Neural progenitor cell (in vitro differentiated cells): ENCODE results near the gene MEG3. TPM values are rescaled to one million over a fixed set of nuclear protein-coding genes. Genes with fewer than 3 reads are reported as not detected.
A peak's percentile ranks its signal among the peaks of the same experiment; 100 is the strongest.

ENCODE experiments used
- DNase-seq: peaks from one replicate; pipeline ENCODE4 v3.0.0-alpha.2; 2016; ENCODE audit warnings: low spot score
- H2AFZ ChIP-seq: fragments of 200-600 bp; sonication (generic); replicated peaks from 2 replicates; pipeline ENCODE4 v1.6.1; 2016; ENCODE audit warnings: antibody characterized with exemption
- H3F3A ChIP-seq: fragments of 200-600 bp; sonication (generic); 2 replicates; pipeline ENCODE4 v1.6.1; 2016; ENCODE audit warnings: antibody characterized with exemption, low read depth
- H3K27ac ChIP-seq: fragments of 200-600 bp; sonication (generic); 2 replicates; pipeline ENCODE4 v1.5.1; 2016; ENCODE audit warnings: mild to moderate bottlenecking
- H3K27me3 ChIP-seq: fragments of 200-600 bp; sonication (generic); 2 replicates; pipeline ENCODE4 v1.6.1; 2016; ENCODE audit warnings: mild to moderate bottlenecking, moderate library complexity
- H3K36me3 ChIP-seq: fragments of 200-600 bp; sonication (generic); 2 replicates; pipeline ENCODE4 v1.5.1; 2016
- H3K4me1 ChIP-seq: fragments of 200-600 bp; sonication (generic); 2 replicates; pipeline ENCODE4 v1.6.1; 2016; ENCODE audit warnings: mixed run types
- H3K4me2 ChIP-seq: fragments of 200-600 bp; sonication (generic); 2 replicates; pipeline ENCODE4 v1.6.1; 2016
- H3K4me3 ChIP-seq: fragments of 200-600 bp; sonication (generic); 2 replicates; pipeline ENCODE4 v1.5.1; 2016
- H3K79me2 ChIP-seq: fragments of 200-600 bp; sonication (generic); 2 replicates; pipeline ENCODE4 v1.6.1; 2016; ENCODE audit warnings: low read depth
- H3K9ac ChIP-seq: fragments of 200-600 bp; sonication (generic); 2 replicates; pipeline ENCODE4 v1.6.1; 2016
- H3K9me3 ChIP-seq: fragments of 200-600 bp; sonication (generic); 2 replicates; pipeline ENCODE4 v1.5.1; 2016; ENCODE audit warnings: low read depth
- H4K20me1 ChIP-seq: fragments of 200-600 bp; sonication (generic); 2 replicates; pipeline ENCODE4 v1.6.1; 2016; ENCODE audit warnings: low read depth
- H3K27ac Mint-ChIP-seq: 3 replicates; pipeline ENCODE4 v1.8.0; 2021; ENCODE audit warnings: mixed read lengths
- H3K27me3 Mint-ChIP-seq: 2 replicates; pipeline ENCODE4 v1.8.0; 2022; ENCODE audit warnings: low read depth, mild to moderate bottlenecking, inconsistent platforms, moderate library complexity, mixed read lengths; ENCODE audit not compliant: insufficient read depth
- H3K36me3 Mint-ChIP-seq: 3 replicates; pipeline ENCODE4 v1.8.0; 2021; ENCODE audit warnings: mixed read lengths
- H3K4me1 Mint-ChIP-seq: 3 replicates; pipeline ENCODE4 v1.8.0; 2021; ENCODE audit warnings: mixed read lengths
- H3K4me3 Mint-ChIP-seq: 3 replicates; pipeline ENCODE4 v1.8.0; 2021; ENCODE audit warnings: mild to moderate bottlenecking, moderate library complexity, mixed read lengths
- H3K9me3 Mint-ChIP-seq: 3 replicates; pipeline ENCODE4 v1.8.0; 2020; ENCODE audit warnings: mixed read lengths
- EZH2 ChIP-seq: fragments of 200-600 bp; sonication (generic); IDR thresholded peaks from 2 replicates; pipeline ENCODE4 v1.6.1; 2017; ENCODE audit warnings: antibody characterized with exemption, mild to moderate bottlenecking, moderate library complexity
- EZH2phosphoT487 ChIP-seq: fragments of 200-600 bp; sonication (generic); IDR thresholded peaks from 2 replicates; pipeline ENCODE4 v1.6.1; 2017; ENCODE audit warnings: antibody characterized with exemption
- total RNA-seq: library from RNA; depleted of rRNA; stranded (reverse); fragments of >200 nt; gene quantifications from 2 replicates; pipeline ENCODE4 v1.2.3, GENCODE V29; 2015; ENCODE audit warnings: low replicate concordance
- TF ChIP-seq, protein P1 (sequence below): fragments of 200-600 bp; sonication (generic); IDR thresholded peaks from 2 replicates; pipeline ENCODE4 v1.5.1; 2017; ENCODE audit warnings: antibody characterized with exemption, mild to moderate bottlenecking

Gene MEG3
- total RNA-seq, 1 donor from 2014 or later = 10.6 TPM

GRCh38 chr14:100823413-100824080, 2.4 kb upstream of the MEG3 start:
- no peak overlapping the region for H2AFZ ChIP-seq
- no peaks in the 10 kb centered on the region for H3K27me3 ChIP-seq
- H3K9me3 ChIP-seq = no peaks in the 10 kb centered on the region
- no peak for DNase-seq
- Mint-ChIP-seq H3K27me3 (peaks cover 15% of the 10 kb centered on the region), H3K4me3 (no peak overlapping the region), H3K9me3 (peaks cover 27% of the 10 kb centered on the region), H3K4me1 (peaks cover 13% of the 10 kb centered on the region), H3K27ac (no peak overlapping the region), H3K36me3 (peaks cover 6% of the 10 kb centered on the region)
- H3K27ac ChIP-seq = no peak overlapping the region
- H3K36me3 ChIP-seq = no peaks in the 10 kb centered on the region
- H3K4me3 ChIP-seq = no peak overlapping the region
- no peaks in the 10 kb centered on the region for H3K79me2 ChIP-seq
- no peak overlapping the region for H3K4me2 ChIP-seq
- peaks cover 9% of the 10 kb centered on the region for H3K4me1 ChIP-seq
- no peak for TF ChIP-seq EZH2
- H3F3A ChIP-seq = peaks cover 8% of the 10 kb centered on the region
- H3K9ac ChIP-seq = no peak overlapping the region
- no peaks in the 10 kb centered on the region for H4K20me1 ChIP-seq

DNA sequence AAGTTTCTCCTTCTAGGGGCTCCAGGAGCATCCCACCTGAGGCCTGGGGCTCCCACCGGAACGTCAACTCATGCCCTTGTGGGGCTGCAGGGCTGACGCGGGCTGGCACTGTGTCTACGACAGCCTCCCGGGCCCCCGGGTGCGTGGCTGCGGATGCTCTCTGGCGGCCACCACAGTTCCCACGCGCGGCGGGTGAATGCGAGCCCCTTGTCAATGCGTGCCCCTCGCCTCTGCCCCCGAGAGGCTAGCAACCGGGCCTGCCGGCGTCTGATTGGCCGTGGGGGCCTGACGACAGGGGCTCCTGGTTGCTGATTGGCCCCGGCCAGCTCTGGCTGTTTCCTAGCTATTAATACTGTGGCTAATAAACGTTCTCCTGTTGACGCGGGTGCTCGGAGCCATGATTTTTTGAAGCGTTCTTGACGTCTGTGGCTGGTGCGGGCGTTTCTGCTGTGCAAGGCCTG, 1.8 kb upstream of the MEG3 start:
- Histone ChIP-seq H3K36me3 (no peaks in the 10 kb centered on the region), H3K27me3 (no peaks in the 10 kb centered on the region), H2AFZ (no peak overlapping the region), H3F3A (peaks cover 14% of the 10 kb centered on the region), H3K4me1 (peaks cover 15% of the 10 kb centered on the region), H3K4me3 (no peak overlapping the region), H3K9ac (no peak overlapping the region), H3K4me2 (no peak overlapping the region), H3K9me3 (no peaks in the 10 kb centered on the region), H3K27ac (no peak overlapping the region), H3K79me2 (no peaks in the 10 kb centered on the region), H4K20me1 (no peaks in the 10 kb centered on the region)
- DNase-seq = peak; percentile 11
- H3K9me3 Mint-ChIP-seq = peaks cover 33% of the 10 kb centered on the region
- peaks cover 20% of the 10 kb centered on the region for H3K27me3 Mint-ChIP-seq
- H3K4me1 Mint-ChIP-seq = peaks cover 19% of the 10 kb centered on the region
- TF ChIP-seq EZH2 (no peak), EZH2phosphoT487 (no peak)
- TF ChIP-seq, protein P1, sequence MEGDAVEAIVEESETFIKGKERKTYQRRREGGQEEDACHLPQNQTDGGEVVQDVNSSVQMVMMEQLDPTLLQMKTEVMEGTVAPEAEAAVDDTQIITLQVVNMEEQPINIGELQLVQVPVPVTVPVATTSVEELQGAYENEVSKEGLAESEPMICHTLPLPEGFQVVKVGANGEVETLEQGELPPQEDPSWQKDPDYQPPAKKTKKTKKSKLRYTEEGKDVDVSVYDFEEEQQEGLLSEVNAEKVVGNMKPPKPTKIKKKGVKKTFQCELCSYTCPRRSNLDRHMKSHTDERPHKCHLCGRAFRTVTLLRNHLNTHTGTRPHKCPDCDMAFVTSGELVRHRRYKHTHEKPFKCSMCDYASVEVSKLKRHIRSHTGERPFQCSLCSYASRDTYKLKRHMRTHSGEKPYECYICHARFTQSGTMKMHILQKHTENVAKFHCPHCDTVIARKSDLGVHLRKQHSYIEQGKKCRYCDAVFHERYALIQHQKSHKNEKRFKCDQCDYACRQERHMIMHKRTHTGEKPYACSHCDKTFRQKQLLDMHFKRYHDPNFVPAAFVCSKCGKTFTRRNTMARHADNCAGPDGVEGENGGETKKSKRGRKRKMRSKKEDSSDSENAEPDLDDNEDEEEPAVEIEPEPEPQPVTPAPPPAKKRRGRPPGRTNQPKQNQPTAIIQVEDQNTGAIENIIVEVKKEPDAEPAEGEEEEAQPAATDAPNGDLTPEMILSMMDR = no peak
- H3K36me3 Mint-ChIP-seq = peaks cover 7% of the 10 kb centered on the region
- no peak overlapping the region for H3K27ac Mint-ChIP-seq
- no peak overlapping the region for H3K4me3 Mint-ChIP-seq

DNA sequence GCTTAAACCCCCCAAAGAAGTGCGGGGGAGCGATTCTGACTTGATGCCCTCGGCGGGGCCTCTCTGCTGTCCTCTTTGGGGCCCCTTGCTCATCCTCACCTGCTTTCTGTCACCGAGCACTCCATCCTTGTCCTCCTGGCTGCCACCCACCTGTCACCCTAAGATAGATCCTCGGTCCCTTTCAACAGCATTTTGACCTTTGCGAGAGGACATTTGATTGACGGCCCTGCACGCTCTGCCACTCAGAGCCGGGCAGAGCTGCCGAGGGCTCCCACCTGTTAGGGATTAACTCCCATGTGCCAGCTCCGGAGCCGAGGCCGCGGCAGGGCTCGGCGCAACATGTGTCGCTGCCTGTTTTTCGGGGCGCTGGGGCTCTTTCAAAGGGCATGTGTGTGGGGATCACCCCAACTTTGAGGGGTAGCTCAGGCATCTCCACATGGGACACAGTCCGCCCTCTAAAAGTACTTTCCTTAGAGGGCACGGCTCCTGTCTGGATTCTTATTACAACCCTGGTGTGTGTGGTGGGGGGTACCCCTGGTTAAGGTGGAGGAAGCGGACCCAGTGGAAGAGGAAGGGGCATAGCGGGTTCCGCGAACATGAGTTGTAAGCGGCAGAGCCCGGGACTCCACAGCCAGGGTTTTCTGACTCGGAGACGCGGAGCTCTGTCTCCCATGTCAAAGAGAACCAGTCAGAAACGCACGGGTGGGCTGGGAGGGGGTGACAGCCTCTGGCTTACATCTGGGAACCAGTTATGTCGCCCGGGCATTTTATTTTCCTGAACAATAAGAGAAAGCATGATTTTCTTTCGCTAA, 811 bp upstream of the MEG3 start:
- Histone ChIP-seq H2AFZ (no peak overlapping the region), H3K4me2 (no peak overlapping the region), H3K36me3 (no peaks in the 10 kb centered on the region), H3K79me2 (no peaks in the 10 kb centered on the region), H3K27ac (no peak overlapping the region), H3K27me3 (no peaks in the 10 kb centered on the region), H3F3A (peaks cover 24% of the 10 kb centered on the region), H4K20me1 (no peaks in the 10 kb centered on the region), H3K9me3 (no peaks in the 10 kb centered on the region), H3K4me3 (no peak overlapping the region), H3K4me1 (peaks cover 24% of the 10 kb centered on the region), H3K9ac (no peak overlapping the region)
- Mint-ChIP-seq H3K4me3 (peak overlapping the region; percentile 35), H3K4me1 (peaks cover 29% of the 10 kb centered on the region), H3K27ac (peak overlapping the region; percentile 46), H3K9me3 (peaks cover 34% of the 10 kb centered on the region), H3K36me3 (peaks cover 7% of the 10 kb centered on the region), H3K27me3 (peaks cover 28% of the 10 kb centered on the region)
- DNase-seq = no peak
- TF ChIP-seq EZH2 (no peak), EZH2phosphoT487 (no peak)
- TF ChIP-seq, protein P1 = no peak
